GM18858 (cell line): ENCODE data around the gene SEMG2.

ENCODE experiments used
- ATAC-seq: cut with Tn5 transposase; IDR thresholded peaks from one replicate; pipeline ENCODE4 v1.9.1; 2021; ENCODE audit not compliant: unreplicated experiment

The SEMG2 gene

GRCh38 chr20:45229264-45230056, 8.3 kb downstream of the SEMG2 start:
- ATAC-seq, result no peak

GRCh38 chr20:45230631-45231030, 9.5 kb downstream of the SEMG2 start:
- ATAC-seq, result no peak

GRCh38 chr20:45235995-45236394, 14.8 kb downstream of the SEMG2 start:
- no peak for ATAC-seq

- no peak for ATAC-seq
Measured at GRCh38 chr20:45238139-45238538, 17.0 kb downstream of the SEMG2 start.

- ATAC-seq, result no peak
Measured at GRCh38 chr20:45246109-45246508, 24.9 kb downstream of the SEMG2 start.

GRCh38 chr20:45247865-45248264, 26.7 kb downstream of the SEMG2 start:
- no peak for ATAC-seq

- no peak for ATAC-seq
Measured at GRCh38 chr20:45248609-45249008, 27.4 kb downstream of the SEMG2 start.

- ATAC-seq, result no peak
Measured at GRCh38 chr20:45251884-45252560, 30.8 kb downstream of the SEMG2 start.

GRCh38 chr20:45253261-45253660, 32.1 kb downstream of the SEMG2 start:
- ATAC-seq, result no peak

GRCh38 chr20:45254383-45255262, 33.5 kb downstream of the SEMG2 start, which contains the start of gene SLPI:
Gene SLPI (minus strand): TSS chr20:45254564. CDS start chr20:45254543, 21 bp downstream.
- no peak for ATAC-seq

GRCh38 chr20:45257161-45257560, 36.0 kb downstream of the SEMG2 start:
- no peak for ATAC-seq

- no peak for ATAC-seq
Measured at GRCh38 chr20:45257711-45258110, 36.5 kb downstream of the SEMG2 start.

GRCh38 chr20:45258259-45258658, 37.1 kb downstream of the SEMG2 start:
- no peak for ATAC-seq

- no peak for ATAC-seq
Measured at GRCh38 chr20:45258664-45259063, 37.5 kb downstream of the SEMG2 start.

- ATAC-seq, result no peak
Measured at GRCh38 chr20:45263556-45264266, 42.5 kb downstream of the SEMG2 start.

- ATAC-seq, result no peak
Measured at GRCh38 chr20:45266977-45267376, 45.8 kb downstream of the SEMG2 start.

- ATAC-seq, result no peak
Measured at GRCh38 chr20:45268531-45268930, 47.4 kb downstream of the SEMG2 start.

- no peak for ATAC-seq
Measured at GRCh38 chr20:45269056-45269455, 47.9 kb downstream of the SEMG2 start.

GRCh38 chr20:45269754-45270270, 48.6 kb downstream of the SEMG2 start:
- no peak for ATAC-seq
